AG04450 (cell line): ENCODE measurements around the gene PNPLA5. TPM values are rescaled to one million over a fixed set of nuclear protein-coding genes. Genes with fewer than 3 reads are reported as not detected.

Experiments
- CTCF ChIA-PET: fragments of 300-600, 350-600 bp; formaldehyde crosslinking; extraction: SDS; loops from one replicate; lab custom pipeline; 2022; ENCODE audit warnings: antibody characterized with exemption, inconsistent platforms; lab: Charles Lee
- POLR2A ChIA-PET: fragments of 350-600 bp; formaldehyde crosslinking; extraction: SDS; loops from one replicate; lab custom pipeline; 2021; ENCODE audit warnings: antibody characterized with exemption, inconsistent platforms; lab: Yijun Ruan, JAX
- DNase-seq: peaks from one replicate; pipeline ENCODE4 v3.0.0-alpha.2; 2011; ENCODE audit warnings: low read depth, low spot score
- H3K27ac ChIP-seq: one replicate; pipeline ENCODE4 v1.5.1; 2012; ENCODE audit warnings: low read depth, low read length, control low read depth
- H3K27me3 ChIP-seq: one replicate; pipeline ENCODE4 v1.6.0; 2012; ENCODE audit warnings: low read length; ENCODE audit not compliant: control insufficient read depth, insufficient read depth
- H3K4me3 ChIP-seq: 2 replicates; pipeline ENCODE4 v1.5.1; 2011; ENCODE audit warnings: mild to moderate bottlenecking, low read depth, low read length, control low read depth
- H3K9me3 ChIP-seq: 2 replicates; pipeline ENCODE4 v1.5.1; 2012; ENCODE audit warnings: low read length; ENCODE audit not compliant: control insufficient read depth, insufficient read depth
- polyA plus RNA-seq: library from polyadenylated mRNA; depleted of rRNA; stranded (reverse); fragments of >200 nt; gene quantifications from 2 replicates; pipeline ENCODE4 v1.2.3, GENCODE V29; 2011
- TF ChIP-seq, protein P1 (sequence below): IDR thresholded peaks from 2 replicates; pipeline ENCODE4 v1.5.1; 2011; ENCODE audit warnings: low read depth, low read length, control low read depth, inconsistent platforms

PNPLA5 gene
- polyA plus RNA-seq, 1 experiment = 0.12 TPM

DNA sequence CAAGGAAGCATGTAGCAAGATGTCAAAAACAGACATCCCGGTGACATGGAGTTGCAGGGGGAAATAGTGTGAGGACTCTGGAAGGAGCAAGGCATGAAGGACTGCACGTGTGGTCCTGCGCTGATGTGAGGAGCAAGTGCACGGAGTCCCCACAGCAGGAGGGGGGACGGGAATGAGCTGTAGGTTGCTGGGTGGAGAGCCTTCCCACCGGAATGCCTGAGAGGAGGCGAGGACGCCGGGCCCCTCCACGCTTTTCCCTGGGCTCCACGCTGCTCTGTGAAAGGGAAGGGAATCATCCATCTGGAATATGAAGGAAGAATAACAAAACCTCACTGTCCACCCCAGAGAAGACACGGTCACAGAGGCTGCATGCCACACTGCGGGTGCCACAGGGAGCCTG is 56.1 kb downstream of the PNPLA5 start:
- Histone ChIP-seq H3K4me3 (no peak overlapping the region), H3K27ac (no peak overlapping the region), H3K9me3 (no peaks in the 10 kb centered on the region; the same call in 1 of the 2 replicates), H3K27me3 (peaks cover 26% of the 10 kb centered on the region)
- no peak for DNase-seq
- ChIA-PET CTCF (no interaction called here), POLR2A (no interaction called here)
- TF ChIP-seq, protein P1, sequence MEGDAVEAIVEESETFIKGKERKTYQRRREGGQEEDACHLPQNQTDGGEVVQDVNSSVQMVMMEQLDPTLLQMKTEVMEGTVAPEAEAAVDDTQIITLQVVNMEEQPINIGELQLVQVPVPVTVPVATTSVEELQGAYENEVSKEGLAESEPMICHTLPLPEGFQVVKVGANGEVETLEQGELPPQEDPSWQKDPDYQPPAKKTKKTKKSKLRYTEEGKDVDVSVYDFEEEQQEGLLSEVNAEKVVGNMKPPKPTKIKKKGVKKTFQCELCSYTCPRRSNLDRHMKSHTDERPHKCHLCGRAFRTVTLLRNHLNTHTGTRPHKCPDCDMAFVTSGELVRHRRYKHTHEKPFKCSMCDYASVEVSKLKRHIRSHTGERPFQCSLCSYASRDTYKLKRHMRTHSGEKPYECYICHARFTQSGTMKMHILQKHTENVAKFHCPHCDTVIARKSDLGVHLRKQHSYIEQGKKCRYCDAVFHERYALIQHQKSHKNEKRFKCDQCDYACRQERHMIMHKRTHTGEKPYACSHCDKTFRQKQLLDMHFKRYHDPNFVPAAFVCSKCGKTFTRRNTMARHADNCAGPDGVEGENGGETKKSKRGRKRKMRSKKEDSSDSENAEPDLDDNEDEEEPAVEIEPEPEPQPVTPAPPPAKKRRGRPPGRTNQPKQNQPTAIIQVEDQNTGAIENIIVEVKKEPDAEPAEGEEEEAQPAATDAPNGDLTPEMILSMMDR = no peak

DNA sequence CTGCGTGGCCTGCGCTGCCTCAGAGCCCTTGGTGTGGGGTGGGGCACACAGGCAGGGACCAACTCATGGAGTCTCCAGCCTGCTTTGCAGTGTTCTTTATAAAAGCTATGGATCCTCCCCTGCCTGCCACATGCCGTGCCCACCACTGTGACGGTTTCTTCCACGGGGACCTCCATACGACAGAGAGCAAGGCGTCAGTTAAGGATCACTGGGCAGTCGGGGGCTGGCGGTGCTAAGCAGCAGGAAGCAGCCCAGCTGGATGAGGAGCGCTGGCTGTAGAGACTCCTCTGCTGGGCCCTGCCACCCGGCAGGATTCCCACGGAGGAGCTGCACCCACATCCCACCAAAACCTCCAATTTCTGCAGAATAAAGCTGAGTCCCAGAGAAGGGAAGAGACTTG is 56.6 kb downstream of the PNPLA5 start:
- no peaks in the 10 kb centered on the region; the same call in 1 of the 2 replicates for H3K9me3 ChIP-seq
- H3K27ac ChIP-seq = no peak overlapping the region
- H3K4me3 ChIP-seq = no peak overlapping the region
- peaks cover 30% of the 10 kb centered on the region for H3K27me3 ChIP-seq
- ChIA-PET POLR2A (no interaction called here), CTCF (no interaction called here)
- no peak for DNase-seq
- TF ChIP-seq, protein P1 = no peak

DNA sequence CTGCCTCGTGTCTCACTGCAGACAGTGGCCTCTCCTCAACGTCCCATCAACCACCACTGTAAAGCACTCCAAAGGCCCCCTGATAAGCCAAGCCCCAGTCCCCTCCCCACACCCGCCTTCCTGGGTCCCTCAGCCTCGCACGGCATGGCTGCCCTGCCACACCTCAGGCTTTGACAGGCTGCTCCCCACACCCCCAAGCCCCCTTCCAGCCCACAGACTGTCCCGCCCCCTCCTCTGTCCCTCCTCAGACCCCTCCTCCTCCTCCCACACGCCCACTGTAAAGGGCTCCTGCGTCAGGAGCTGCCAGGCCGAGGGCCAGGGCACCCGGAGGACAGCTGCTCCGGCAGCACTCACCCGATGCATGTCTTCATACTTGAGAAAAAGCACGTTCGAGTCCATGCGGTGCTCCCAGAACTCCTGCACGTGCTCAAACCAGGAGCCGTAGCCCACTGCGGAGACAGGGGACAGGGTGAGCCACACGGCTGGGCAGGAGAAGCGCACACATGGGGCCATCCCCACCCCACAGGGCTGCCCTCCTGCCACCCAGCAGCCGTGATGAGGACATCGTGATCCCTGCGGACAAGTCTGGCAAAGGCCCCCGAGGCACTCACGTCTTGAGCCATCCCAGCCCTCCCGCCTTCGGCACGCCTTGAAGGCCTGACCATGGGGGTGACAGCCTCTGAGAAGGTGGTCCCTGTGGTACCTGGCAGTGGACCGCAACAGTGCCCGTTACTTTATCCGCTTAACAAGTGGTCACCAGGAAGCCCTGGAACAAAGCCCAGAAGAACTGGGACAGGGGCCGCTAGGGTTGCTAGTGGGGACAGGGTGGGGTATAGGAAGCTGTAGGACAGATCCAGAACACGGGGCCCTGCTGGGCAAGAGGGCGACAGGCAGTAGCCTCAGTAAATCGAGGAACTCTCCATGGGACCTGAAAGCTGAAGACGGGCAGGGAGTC is 58.2 kb downstream of the PNPLA5 start:
- H3K27me3 ChIP-seq = peaks cover 31% of the 10 kb centered on the region
- TF ChIP-seq, protein P1 = no peak
- CTCF ChIA-PET = no interaction called here
- H3K27ac ChIP-seq = no peak overlapping the region
- no peak for DNase-seq
- no peak overlapping the region for H3K4me3 ChIP-seq
- POLR2A ChIA-PET = no interaction called here
- no peaks in the 10 kb centered on the region; the same call in 1 of the 2 replicates for H3K9me3 ChIP-seq

DNA sequence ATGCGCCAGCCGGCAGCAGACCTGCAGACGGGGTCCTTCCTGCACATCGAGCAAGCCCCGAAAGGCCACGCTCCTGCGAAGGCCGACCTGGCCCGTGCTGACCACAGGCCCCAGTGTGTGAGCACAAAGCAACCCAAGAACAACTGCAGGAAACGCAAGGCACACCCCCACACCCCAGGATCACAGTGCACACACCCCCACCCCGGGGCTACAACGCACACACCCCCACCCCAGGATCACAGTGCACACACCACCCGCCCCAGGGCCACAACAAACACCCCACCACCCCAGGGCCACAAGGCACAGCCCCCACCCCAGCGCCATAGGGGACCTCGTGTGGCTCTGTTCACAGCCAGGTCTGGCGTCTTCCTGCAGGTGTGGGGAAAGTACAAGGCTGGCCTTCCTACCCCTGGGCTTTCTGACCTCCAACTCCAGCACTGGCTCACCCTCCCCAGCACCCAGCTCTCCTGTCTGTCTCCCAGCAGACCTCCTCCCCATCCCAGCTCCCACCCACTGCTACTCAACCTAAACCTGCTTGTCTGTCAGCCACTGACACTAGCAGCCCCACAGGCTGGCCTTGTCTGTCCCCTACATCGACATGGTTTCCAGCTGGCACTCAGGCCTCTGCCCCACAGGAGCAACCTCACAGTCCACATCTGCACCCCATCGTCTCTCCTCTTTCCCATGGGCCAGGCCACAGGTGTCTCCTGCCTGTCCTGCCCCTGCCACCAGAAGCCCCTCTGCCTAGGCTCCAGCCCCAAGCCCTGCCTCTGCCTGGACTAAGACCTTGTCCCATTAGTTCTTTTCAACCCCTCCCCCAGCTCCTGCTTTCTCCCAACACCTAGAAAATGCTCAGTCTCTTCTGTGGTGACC is 59.2 kb downstream of the PNPLA5 start:
- Histone ChIP-seq H3K27ac (no peak overlapping the region), H3K9me3 (no peaks in the 10 kb centered on the region; the same call in 1 of the 2 replicates), H3K4me3 (no peak overlapping the region), H3K27me3 (peaks cover 31% of the 10 kb centered on the region)
- TF ChIP-seq, protein P1 = no peak
- CTCF ChIA-PET = no interaction called here
- POLR2A ChIA-PET = no interaction called here
- no peak for DNase-seq
